GM12874 (cell line): ENCODE measurements around the gene ENDOU.

Experiments used
- TF ChIP-seq, protein P1 (sequence below): IDR thresholded peaks from 2 replicates; pipeline ENCODE4 v1.5.1; 2011; ENCODE audit warnings: low read depth, mild to moderate bottlenecking, control low read depth, low read length, moderate library complexity; ENCODE audit not compliant: insufficient read depth

Gene ENDOU, protein sequence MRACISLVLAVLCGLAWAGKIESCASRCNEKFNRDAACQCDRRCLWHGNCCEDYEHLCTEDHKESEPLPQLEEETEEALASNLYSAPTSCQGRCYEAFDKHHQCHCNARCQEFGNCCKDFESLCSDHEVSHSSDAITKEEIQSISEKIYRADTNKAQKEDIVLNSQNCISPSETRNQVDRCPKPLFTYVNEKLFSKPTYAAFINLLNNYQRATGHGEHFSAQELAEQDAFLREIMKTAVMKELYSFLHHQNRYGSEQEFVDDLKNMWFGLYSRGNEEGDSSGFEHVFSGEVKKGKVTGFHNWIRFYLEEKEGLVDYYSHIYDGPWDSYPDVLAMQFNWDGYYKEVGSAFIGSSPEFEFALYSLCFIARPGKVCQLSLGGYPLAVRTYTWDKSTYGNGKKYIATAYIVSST

DNA sequence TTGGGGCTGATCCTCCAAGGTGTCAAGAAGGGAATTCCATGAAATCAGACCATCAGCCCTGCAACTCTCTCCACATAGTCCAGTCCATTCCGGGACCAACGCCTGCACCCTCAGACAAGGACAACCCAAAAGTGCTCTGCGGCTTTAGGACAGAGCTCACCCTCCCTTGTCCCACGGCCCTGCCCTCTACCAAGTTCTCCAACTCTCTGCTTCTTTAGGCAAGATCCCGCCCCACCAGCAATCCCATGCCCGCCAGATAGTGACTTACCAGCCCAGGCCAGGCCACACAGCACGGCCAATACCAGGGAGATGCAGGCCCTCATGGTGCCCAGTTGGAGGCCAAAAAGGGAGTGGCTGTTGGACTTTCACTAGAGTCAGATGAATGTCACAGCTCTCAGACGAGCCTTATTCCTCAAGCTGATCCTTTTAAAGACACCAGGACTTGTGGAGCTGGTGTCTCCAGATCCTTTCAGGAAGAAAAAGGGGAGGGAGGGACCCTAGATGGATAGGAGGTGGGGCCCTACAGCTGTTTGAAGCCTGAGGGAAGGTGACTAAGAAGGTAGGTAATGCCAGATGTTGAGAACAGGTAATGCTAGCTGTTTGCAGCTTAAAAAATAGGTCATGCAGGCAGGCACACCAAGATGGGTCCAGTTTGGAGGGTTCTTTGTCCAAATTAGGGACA is at the start of gene ENDOU:
Gene ENDOU, minus strand, starts transcription at position 400 of the 682 bp plus-strand sequence. Its CDS starts 77 bp downstream, at position 323.
- TF ChIP-seq, protein P1, sequence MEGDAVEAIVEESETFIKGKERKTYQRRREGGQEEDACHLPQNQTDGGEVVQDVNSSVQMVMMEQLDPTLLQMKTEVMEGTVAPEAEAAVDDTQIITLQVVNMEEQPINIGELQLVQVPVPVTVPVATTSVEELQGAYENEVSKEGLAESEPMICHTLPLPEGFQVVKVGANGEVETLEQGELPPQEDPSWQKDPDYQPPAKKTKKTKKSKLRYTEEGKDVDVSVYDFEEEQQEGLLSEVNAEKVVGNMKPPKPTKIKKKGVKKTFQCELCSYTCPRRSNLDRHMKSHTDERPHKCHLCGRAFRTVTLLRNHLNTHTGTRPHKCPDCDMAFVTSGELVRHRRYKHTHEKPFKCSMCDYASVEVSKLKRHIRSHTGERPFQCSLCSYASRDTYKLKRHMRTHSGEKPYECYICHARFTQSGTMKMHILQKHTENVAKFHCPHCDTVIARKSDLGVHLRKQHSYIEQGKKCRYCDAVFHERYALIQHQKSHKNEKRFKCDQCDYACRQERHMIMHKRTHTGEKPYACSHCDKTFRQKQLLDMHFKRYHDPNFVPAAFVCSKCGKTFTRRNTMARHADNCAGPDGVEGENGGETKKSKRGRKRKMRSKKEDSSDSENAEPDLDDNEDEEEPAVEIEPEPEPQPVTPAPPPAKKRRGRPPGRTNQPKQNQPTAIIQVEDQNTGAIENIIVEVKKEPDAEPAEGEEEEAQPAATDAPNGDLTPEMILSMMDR = no peak

DNA sequence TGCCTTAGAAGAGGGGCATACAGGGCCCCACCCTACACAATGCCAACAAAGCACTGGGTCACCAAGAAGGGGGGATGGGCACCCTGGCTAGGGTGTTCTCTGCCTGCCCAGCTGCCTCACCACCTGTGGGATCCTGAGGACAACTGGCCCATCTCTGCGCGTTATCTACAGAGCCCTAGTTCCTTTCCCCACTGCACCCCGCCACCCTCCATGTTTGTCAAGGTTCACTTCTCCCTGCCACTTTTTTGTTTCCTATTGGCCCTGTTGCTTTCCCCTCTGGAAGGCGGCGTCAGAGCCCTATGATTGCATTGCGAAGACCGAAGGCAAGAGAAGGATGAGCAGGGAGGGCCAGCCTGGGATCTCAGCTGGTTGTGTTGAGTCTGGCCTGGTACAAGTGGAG is 49.4 kb upstream of the ENDOU start:
- TF ChIP-seq, protein P1 = no peak

DNA sequence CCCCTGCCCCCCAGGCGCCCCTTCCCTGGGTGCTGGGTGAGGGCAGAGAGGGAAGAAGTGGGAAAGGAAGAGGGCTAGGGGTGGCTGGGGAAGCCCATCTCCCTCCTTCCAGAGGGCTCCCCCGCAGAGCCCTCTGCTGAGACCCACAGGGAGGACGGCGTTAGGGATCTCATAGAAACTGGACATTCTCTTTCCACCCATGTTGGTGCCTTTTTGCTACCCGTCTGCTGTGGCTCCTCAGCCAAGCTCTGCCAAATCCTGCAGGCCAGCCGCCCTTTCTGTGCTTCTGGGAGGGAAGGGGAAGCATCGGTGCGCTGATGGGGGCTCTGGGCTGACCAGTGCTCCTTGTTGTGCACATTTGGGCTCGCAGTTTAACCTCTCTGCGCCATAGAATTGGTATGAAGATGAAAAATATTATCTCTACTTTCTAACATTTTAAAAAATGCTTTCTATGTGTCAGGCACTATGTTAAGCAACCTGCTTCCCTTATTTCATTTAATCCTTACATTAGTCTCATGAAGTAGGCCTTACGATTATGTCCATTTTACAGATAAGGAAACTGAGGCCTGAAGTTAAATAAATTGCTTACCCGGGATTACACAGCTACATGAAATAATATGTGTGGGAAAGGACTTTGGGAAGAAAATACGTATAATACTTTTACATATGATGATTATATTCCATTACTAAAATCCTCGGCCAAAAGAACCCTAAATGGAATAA is 48.7 kb upstream of the ENDOU start:
- TF ChIP-seq, protein P1 = no peak

DNA sequence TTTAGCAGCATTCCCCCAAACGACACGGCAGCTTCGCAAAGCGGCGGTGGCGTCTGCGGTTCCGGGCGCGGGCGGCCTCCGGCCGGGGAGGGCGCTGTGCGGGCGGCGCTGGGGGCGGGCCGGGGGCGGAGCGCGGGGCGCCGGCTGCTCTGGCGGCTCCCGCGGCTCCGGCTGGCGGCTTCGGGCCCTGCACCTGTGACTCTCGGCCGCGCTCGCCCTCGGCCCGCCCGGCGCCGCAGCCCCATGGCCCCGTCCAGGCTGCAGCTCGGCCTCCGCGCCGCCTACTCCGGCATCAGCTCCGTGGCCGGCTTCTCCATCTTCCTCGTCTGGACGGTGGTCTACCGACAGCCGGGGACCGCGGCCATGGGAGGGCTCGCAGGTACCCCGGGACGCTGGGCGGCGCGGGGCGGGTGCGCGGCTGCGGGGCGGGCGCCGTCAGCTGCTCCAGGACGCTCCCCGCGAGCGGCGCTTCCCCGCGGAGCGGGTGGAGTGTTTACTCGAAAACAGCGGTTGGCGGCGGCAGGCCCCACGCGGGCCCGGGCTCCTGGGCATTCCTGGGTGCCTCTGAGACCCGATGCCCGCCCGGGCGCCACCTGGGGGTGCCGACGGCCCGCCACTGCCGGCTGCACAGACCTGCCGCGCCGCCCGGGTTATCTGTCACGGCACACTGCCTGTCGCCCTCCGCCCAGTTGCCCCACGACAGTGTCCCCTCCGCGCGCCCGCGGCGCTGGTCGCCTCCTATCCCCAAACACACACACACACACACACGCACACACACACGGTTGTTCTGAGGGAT is 48.0 kb upstream of the ENDOU start, which contains the start of gene SLC48A1:
Gene SLC48A1, plus strand, starts transcription at position 177 of the 796 bp plus-strand sequence. Its CDS starts 67 bp downstream, at position 244.
- TF ChIP-seq, protein P1 = peak; percentile 31; the same call in 1 of the 2 replicates

DNA sequence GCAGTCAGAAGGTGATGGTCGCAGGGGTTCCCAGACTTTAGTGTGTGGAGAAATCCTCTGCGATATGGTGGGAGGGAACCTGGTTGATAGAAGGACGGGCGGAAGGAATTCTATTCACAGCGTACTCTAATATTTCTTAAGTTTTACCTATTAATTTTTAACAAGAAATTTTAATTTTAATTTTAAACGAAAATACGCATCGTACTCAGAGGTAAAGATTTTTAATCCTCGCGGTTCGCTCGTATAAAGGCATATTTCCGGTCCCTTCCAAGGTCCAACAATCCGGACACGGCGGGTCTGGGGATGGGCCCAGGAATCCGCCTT is 47.4 kb upstream of the ENDOU start:
- TF ChIP-seq, protein P1 = no peak

DNA sequence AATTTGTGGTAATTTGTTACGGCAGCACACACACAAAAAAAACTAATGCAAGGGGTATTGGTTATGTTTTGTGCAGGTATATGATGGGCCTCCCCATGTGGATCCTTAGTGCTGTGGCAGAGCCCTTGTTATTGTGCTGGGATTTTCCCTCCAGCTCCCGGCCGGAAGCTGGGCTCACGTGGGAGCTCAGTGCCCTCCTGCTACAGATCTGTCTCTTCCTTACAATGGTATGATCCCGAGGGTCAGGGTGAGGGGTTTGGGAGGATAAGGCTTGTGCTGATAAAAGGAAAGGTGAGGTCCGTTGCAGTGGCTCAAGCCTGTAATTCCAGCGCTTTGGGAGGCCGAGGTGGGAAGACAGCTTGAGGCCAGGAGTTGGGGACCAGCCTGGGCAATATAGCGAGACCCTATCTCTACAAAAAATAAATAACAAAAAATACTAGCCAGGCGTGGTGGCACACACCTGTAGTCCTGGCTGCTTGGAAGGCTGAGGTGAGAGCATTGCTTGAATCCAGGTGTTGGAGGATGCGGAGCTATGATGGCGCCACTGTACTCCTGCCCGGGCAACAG is 46.9 kb upstream of the ENDOU start:
- TF ChIP-seq, protein P1 = no peak
